Stomach smooth muscle (tissue), 2 donors: ENCODE data around the gene SMYD3.

Source experiments
- H3K27ac ChIP-seq: one replicate; pipeline ENCODE4 v1.7.0; 2013; ENCODE audit warnings: mild to moderate bottlenecking, low read length, inconsistent platforms
- H3K27me3 ChIP-seq, 2 donors: one replicate each; pipeline ENCODE4 v1.7.0; 2013; ENCODE audit warnings: low read length in 2 of 2; ENCODE audit not compliant: insufficient read depth in 2 of 2, control insufficient read depth in 1 of 2
- H3K36me3 ChIP-seq, 2 donors: one replicate each; pipeline ENCODE4 v1.7.0; 2013; ENCODE audit warnings: low read length in 2 of 2; ENCODE audit not compliant: control insufficient read depth in 2 of 2, insufficient read depth in 2 of 2
- H3K4me1 ChIP-seq: one replicate; pipeline ENCODE4 v1.7.0; 2013; ENCODE audit warnings: low read length; ENCODE audit not compliant: control insufficient read depth, insufficient read depth
- H3K4me3 ChIP-seq, 2 donors: one replicate each; pipeline ENCODE4 v1.7.0; 2013; ENCODE audit warnings: low read length in 2 of 2
- H3K9ac ChIP-seq, 2 donors: one replicate each; pipeline ENCODE4 v1.7.0; 2013; ENCODE audit warnings: low read length in 2 of 2, mild to moderate bottlenecking in 1 of 2
- H3K9me3 ChIP-seq, 2 donors: one replicate each; pipeline ENCODE4 v1.7.0; 2013; ENCODE audit warnings: low read length in 2 of 2; ENCODE audit not compliant: control insufficient read depth in 2 of 2
- donor health status: healthy.
- donor health status: Pancreatic carcinoma.

The SMYD3 gene

DNA sequence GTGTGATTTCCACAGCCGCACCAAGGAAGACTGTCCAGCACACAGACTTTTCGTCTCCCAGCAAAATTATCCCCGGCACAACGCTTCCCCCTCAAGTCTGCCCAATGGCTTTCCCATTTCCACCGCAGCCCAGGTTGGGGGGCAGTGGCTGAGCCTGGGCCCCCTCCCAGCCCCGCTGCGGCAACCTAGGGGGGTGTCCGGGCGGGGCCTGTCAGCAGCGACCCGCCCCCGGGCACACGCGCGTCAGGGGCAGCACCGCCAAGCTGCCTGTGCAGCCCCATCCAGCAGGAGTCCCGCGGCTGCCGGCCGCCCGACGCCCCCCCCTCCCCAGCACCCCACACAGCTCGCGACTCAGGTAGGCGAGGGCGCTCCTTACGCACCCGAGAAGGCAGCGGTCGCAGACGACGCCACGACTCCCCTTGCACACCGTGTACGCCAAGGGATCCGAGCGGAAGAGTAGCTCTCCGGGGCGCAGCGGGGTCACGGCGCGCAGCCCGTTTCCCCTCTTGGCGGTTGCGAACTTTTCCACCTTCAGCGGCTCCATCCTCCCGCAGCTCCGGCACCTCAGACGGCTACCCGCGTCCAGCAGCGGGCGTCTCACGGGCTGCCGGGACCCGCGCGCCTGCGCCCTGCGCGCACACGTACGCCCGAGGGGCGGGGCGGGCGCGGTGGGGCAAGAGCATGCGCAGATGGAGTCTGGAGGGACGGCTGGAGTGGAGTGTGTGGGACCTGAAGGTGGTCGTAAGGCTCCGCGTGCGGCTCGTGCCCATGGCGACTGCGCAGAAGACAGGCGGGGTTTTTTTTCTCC, at the start of gene SMYD3:
SMYD3 (minus strand) TSS at position 606 of the 808 bp plus-strand sequence.
- no peaks in the 10 kb centered on the region for H3K36me3 ChIP-seq
- H3K27me3 ChIP-seq, result no peaks in the 10 kb centered on the region
- peaks cover 8% of the 10 kb centered on the region for H3K4me1 ChIP-seq
- peak within 1 kb of the TSS; percentile 58 to 60 for H3K9ac ChIP-seq
- no peaks in the 10 kb centered on the region for H3K9me3 ChIP-seq
- H3K27ac ChIP-seq, result no peak within 1 kb of the TSS
- peak within 1 kb of the TSS; percentile 84 to 92 for H3K4me3 ChIP-seq

DNA sequence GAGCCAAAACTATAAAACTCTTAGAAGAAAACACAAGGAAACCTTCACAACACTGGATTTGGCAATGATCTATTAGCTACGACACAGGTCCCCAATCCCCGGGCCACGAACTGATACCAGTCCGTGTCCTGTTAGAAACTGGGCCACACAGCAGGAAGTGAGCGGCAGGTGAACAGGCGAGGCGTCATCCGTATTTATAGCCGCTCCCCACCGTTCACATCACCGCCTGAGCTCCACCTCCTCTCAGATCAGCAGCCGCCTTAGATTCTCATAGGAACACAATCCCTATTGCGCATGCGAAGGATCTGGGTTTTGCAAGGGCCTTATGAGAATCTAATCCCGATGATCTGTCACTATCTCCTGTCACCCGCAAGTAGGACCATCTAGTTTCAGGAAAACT, 47.1 kb upstream of the SMYD3 start:
- Histone ChIP-seq H3K36me3 (peaks cover 29 to 34% of the 10 kb centered on the region in 2 donors), H3K27me3 (no peaks in the 10 kb centered on the region), H3K4me3 (no peak overlapping the region), H3K27ac (no peak overlapping the region), H3K4me1 (no peaks in the 10 kb centered on the region), H3K9me3 (no peaks in the 10 kb centered on the region), H3K9ac (no peak overlapping the region)

DNA sequence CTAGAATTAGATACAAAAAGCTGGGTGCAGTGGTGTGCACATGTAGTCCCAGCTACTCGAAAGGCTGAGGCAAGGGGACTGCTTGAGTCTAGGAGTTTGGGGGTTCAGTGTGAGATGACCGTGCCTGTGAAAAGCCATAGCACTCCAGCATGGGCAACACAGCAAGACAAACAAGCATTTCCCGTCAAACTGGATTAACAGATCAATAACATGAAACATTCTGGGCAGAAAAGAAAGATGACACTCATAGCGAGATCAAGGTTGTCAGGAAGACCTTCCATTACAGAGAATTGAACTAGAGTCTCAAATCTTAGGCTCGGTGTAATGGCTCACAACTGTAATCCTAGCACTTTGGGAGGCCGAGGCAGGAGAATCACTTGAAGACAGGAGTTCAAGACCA, 45.0 kb upstream of the SMYD3 start:
- Histone ChIP-seq H3K9ac (no peak overlapping the region), H3K4me3 (no peak overlapping the region), H3K36me3 (peaks cover 27 to 35% of the 10 kb centered on the region in 2 donors), H3K27me3 (no peaks in the 10 kb centered on the region), H3K4me1 (no peaks in the 10 kb centered on the region), H3K27ac (no peak overlapping the region), H3K9me3 (no peaks in the 10 kb centered on the region)

DNA sequence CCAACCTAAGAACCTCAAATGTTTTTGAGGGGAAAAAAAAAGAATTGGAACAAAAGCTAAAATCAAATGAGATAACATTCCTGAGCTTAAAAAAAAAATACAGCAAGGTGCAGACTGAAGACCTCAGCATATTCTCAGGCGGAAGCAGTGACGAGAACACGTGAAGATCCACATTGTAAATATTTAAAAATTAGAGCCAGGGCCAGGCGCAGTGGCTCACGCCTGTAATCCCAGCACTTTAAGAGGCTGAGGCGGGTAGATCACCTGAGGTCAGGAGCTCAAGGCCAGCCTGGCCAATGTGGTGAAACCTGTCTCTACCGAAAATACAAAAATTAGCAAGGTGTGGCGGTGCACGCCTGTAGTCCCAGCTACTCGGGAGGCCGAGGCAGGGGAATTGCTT, 43.3 kb upstream of the SMYD3 start:
- H3K36me3 ChIP-seq, result peaks cover 20 to 30% of the 10 kb centered on the region in 2 donors

DNA sequence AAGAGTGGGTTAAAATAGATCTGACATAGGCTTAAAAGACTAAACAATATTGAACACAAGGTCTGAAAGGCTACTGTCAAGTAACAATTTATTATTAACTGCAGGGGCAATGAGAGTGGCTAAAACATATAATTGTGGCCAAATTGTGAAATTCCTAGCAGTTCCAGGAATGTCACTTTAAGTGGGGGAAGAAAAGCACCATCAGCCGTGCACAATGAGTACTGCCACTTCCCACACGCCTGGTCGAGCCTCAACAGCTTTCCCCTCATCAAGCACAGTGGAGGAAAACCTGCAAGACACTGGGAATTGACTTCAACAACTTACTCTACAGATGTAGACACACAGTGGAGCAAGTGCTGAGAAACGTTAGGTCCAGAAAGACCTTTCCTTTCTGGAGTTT, 42.6 kb upstream of the SMYD3 start:
- no peak overlapping the region for H3K9ac ChIP-seq
- peaks cover 20 to 26% of the 10 kb centered on the region in 2 donors for H3K36me3 ChIP-seq
- no peak overlapping the region for H3K27ac ChIP-seq
- no peaks in the 10 kb centered on the region for H3K9me3 ChIP-seq
- H3K4me1 ChIP-seq, result no peaks in the 10 kb centered on the region
- H3K27me3 ChIP-seq, result no peaks in the 10 kb centered on the region
- H3K4me3 ChIP-seq, result no peak overlapping the region

More for the DNA sequence above, 43.3 kb upstream of the SMYD3 start:
- H3K27me3 ChIP-seq, result no peaks in the 10 kb centered on the region
- no peak overlapping the region for H3K4me3 ChIP-seq
- H3K9ac ChIP-seq, result no peak overlapping the region
- no peak overlapping the region for H3K27ac ChIP-seq
- H3K9me3 ChIP-seq, result no peaks in the 10 kb centered on the region
- H3K4me1 ChIP-seq, result no peaks in the 10 kb centered on the region

DNA sequence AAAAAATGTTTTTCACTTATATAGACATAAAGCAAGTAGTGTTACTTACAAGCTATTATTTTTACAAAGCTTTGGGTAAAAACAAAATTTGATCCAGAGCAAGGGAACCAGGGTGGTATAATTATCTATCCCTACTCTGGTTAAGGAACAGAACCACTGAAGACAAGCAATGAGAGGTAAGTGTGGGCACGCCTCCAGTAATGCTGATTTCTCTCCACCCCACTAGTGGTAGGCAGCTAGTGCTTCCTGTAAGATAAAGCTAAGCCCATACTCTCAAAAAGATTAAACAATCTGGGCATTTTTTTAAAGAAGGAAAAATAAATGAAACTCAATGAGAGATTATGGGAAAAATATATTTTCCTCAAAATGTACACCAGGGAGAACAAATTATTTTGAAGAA, 36.9 kb upstream of the SMYD3 start:
- Histone ChIP-seq H3K4me1 (no peaks in the 10 kb centered on the region), H3K9ac (no peak overlapping the region), H3K9me3 (no peaks in the 10 kb centered on the region)

DNA sequence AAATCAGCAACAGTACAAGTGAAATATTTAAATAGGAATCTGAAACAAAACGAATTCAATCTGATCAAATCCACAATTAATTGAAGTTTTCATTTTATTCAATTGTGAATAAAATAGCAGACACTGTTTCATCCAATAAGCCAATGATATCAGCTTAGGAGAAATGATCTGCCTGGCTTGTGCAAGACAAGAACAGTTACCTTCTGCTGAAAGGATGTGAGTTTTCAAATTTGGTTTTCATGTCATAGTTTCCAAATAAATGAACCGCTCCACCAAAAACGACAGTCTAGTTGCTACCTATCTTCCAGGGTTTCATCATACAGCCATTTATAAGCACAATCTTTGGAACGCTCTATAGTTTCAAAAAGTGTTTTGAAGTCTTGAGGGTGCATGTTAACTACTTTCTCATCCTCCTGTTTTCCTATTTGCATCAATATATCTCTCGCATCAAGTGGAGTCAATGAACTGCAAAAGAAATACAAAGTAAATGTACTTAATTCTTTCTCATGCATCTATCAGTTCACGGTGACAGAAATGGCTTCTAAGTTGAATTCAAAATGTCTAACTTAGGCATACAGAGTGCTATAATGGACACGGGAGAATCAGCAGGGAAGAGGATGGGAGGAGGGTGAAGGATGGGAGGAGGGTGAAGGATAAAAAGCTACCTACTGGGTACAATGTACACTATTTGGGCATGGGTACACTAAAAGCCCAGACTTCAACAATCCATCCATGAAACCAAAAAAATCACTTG, 33.8 kb upstream of the SMYD3 start:
- no peaks in the 10 kb centered on the region for H3K27me3 ChIP-seq
- no peak overlapping the region for H3K9ac ChIP-seq
- H3K4me3 ChIP-seq, result no peak overlapping the region
- no peaks in the 10 kb centered on the region for H3K4me1 ChIP-seq
- no peaks in the 10 kb centered on the region for H3K9me3 ChIP-seq
- H3K27ac ChIP-seq, result no peak overlapping the region
- peaks cover 12 to 23% of the 10 kb centered on the region in 2 donors for H3K36me3 ChIP-seq

More for the DNA sequence above, 36.9 kb upstream of the SMYD3 start:
- Histone ChIP-seq H3K36me3 (peaks cover 14 to 23% of the 10 kb centered on the region in 2 donors), H3K4me3 (no peak overlapping the region), H3K27me3 (no peaks in the 10 kb centered on the region), H3K27ac (no peak overlapping the region)

DNA sequence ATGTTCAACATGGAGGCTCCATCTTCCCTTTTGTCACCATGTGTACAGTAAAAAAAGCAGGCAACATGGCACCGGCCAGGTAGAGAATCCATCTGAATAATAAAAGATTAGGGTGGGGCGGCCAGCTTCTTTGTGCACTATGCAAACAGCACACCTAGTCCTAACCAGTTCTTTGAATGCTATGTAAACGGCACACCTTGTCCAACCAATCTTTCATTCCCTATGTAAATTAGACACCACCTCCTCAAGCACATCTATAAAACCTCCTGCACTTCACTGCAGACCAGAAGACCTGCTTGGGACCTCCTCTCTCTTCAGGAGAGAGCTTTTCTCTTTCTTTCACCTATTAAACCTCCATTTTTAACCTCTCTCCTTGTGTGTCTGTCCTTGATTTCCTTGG, 30.8 kb upstream of the SMYD3 start:
- Histone ChIP-seq H3K4me3 (no peak overlapping the region), H3K4me1 (no peaks in the 10 kb centered on the region), H3K36me3 (peaks cover 5 to 15% of the 10 kb centered on the region in 2 donors), H3K27me3 (no peaks in the 10 kb centered on the region), H3K9ac (no peak overlapping the region), H3K9me3 (no peaks in the 10 kb centered on the region), H3K27ac (no peak overlapping the region)

DNA sequence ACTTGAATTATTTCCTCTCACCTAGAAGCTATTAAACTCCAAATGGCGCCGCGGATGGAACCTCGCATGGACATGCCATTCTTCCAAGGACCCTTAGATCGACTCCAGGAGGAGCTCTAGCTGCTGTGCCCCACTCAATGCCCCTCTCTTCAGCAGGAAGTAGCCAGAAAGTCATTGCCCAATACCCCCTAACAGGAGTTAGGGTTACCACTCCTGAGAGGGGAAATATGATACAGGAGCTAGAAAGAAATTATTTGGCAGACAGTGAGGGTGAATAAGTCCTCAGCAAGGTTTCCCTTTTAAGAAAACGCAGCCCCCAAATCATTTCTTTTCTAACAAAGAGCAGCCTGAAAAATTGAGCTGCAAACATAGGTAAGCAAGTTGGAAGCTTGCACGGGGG, 30.4 kb upstream of the SMYD3 start:
- peaks cover 5 to 14% of the 10 kb centered on the region in 2 donors for H3K36me3 ChIP-seq
- no peak overlapping the region for H3K27ac ChIP-seq
- H3K4me3 ChIP-seq, result no peak overlapping the region
- no peaks in the 10 kb centered on the region for H3K27me3 ChIP-seq
- H3K9ac ChIP-seq, result no peak overlapping the region
- H3K9me3 ChIP-seq, result no peaks in the 10 kb centered on the region
- H3K4me1 ChIP-seq, result no peaks in the 10 kb centered on the region

DNA sequence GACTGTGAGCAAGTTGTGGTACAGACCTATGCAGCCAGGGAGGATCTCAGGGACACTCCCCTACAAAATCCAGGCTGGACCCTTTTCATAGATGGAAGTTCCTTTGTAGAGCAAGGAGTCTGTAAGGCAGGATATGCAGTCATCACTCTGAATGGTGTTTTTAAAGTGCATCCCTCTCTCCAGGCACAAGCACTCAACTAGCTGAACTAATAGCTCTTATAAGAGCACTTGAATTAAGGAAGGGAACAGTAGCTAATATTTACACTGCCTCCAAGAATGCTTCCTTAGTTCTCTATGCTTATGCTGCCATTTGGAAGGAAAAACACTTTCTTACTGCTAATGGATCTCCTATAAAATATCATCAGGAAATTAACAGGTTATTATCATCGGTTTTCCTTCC, 27.0 kb upstream of the SMYD3 start:
- Histone ChIP-seq H3K36me3 (no peaks in the 10 kb centered on the region), H3K9me3 (peaks cover 4 to 7% of the 10 kb centered on the region in 2 donors), H3K4me1 (no peaks in the 10 kb centered on the region), H3K9ac (no peak overlapping the region), H3K4me3 (no peak overlapping the region), H3K27ac (no peak overlapping the region), H3K27me3 (no peaks in the 10 kb centered on the region)
